Measurements from ENCODE around the gene HDAC10.
A peak's percentile ranks its signal among the peaks of the same experiment; 100 is the strongest.
"Not testable (repeated sequence)": the region's sequence is repeated elsewhere in the genome, so short reads cannot be mapped to it uniquely, and the experiment has no call there.

HDAC10 gene

GRCh38 chr22:50285568-50286229, 34.6 kb upstream of the HDAC10 start:
- no peak for DNase-seq (ENCODE audit: low spot score)

GRCh38 chr22:50284479-50284878, 33.4 kb upstream of the HDAC10 start:
- DNase-seq (ENCODE audit: low spot score): no peak

- no peak for DNase-seq (ENCODE audit: low spot score)
These were observed 32.8 kb upstream of the HDAC10 start for GRCh38 chr22:50283821-50284220.

- DNase-seq (ENCODE audit: low spot score): peak; percentile 74
These were observed 31.5 kb upstream of the HDAC10 start for GRCh38 chr22:50282361-50283155.

- DNase-seq (ENCODE audit: low spot score): no peak
These were observed 30.9 kb upstream of the HDAC10 start for GRCh38 chr22:50281957-50282356.

GRCh38 chr22:50281384-50281760, 30.3 kb upstream of the HDAC10 start:
- DNase-seq (ENCODE audit: low spot score): no peak

GRCh38 chr22:50280708-50281383, 29.8 kb upstream of the HDAC10 start:
- DNase-seq (ENCODE audit: low spot score): no peak

- no peak for DNase-seq (ENCODE audit: low spot score)
These were observed 29.1 kb upstream of the HDAC10 start for GRCh38 chr22:50280022-50280707.

GRCh38 chr22:50278956-50279619, 28.0 kb upstream of the HDAC10 start:
- no peak for DNase-seq (ENCODE audit: low spot score)

- DNase-seq (ENCODE audit: low spot score): no peak
These were observed 27.4 kb upstream of the HDAC10 start for GRCh38 chr22:50278461-50278860.

- DNase-seq (ENCODE audit: low spot score): no peak
These were observed 26.7 kb upstream of the HDAC10 start for GRCh38 chr22:50277761-50278160.

- no peak for DNase-seq (ENCODE audit: low spot score)
These were observed 25.1 kb upstream of the HDAC10 start for GRCh38 chr22:50276143-50276542.

GRCh38 chr22:50275181-50276055, 24.4 kb upstream of the HDAC10 start:
- DNase-seq (ENCODE audit: low spot score): no peak

GRCh38 chr22:50274771-50275170, 23.7 kb upstream of the HDAC10 start:
- DNase-seq (ENCODE audit: low spot score): no peak

- no peak for DNase-seq (ENCODE audit: low spot score)
These were observed 23.2 kb upstream of the HDAC10 start for GRCh38 chr22:50274311-50274710.

GRCh38 chr22:50273781-50274180, 22.7 kb upstream of the HDAC10 start:
- not testable (repeated sequence) for DNase-seq (ENCODE audit: low spot score)

GRCh38 chr22:50273352-50273751, 22.3 kb upstream of the HDAC10 start:
- DNase-seq (ENCODE audit: low spot score): not testable (repeated sequence)

GRCh38 chr22:50272044-50272802, 21.2 kb upstream of the HDAC10 start:
- no peak for DNase-seq (ENCODE audit: low spot score)

- peak; percentile 67 for DNase-seq (ENCODE audit: low spot score)
These were observed 20.5 kb upstream of the HDAC10 start for GRCh38 chr22:50271519-50271970.
